Endothelial cell of umbilical vein (primary cell): Measurements from ENCODE around the gene NADK.
"Not testable (repeated sequence)": the region's sequence is repeated elsewhere in the genome, so short reads cannot be mapped to it uniquely, and the experiment has no call there.

Experiments
- EZH2 ChIP-seq: IDR thresholded peaks from 2 replicates; pipeline ENCODE4 v1.6.1; 2012; ENCODE audit warnings: borderline replicate concordance, low read depth, mild to moderate bottlenecking, moderate library complexity, low read length, inconsistent platforms; ENCODE audit not compliant: severe bottlenecking
- POLR2A ChIP-seq: IDR thresholded peaks from 2 replicates; pipeline ENCODE4 v1.6.1; 2012; ENCODE audit warnings: low read depth, mild to moderate bottlenecking, control low read depth, low read length
- TF ChIP-seq, protein P1 (sequence below), 2 donors: IDR thresholded peaks; 1 replicate in 1 of 2; 2 replicates in 1 of 2; pipeline ENCODE4 v1.5.1; 2011; ENCODE audit warnings: low read length in 2 of 2, mild to moderate bottlenecking in 2 of 2, moderate library complexity in 2 of 2, control low read depth in 1 of 2, inconsistent platforms in 1 of 2, low read depth in 1 of 2; ENCODE audit not compliant: insufficient read depth in 1 of 2; ENCODE audit errors: extremely low read depth in 1 of 2

DNA sequence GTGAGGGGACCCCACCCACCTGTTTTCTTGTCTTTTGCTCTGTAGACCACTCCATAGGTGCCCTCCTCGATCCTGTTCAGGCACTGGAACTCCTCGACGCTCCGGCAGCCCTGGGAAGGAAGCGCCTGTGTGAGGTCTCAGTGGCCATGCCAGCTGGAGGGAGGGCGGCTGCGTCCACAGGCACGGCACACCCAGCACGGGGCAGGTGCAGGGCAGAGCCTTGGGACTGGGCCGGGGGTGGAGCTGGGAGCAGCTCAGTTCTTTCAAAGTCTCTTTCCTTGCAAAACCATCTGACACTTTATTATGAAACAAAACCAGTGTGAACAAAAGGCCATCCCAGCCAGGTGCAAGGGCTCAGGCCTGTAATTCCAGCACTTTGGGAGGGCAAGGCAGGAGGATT lies 72.6 kb downstream of the NADK start:
- not testable (repeated sequence) for TF ChIP-seq EZH2, POLR2A
- TF ChIP-seq, protein P1, sequence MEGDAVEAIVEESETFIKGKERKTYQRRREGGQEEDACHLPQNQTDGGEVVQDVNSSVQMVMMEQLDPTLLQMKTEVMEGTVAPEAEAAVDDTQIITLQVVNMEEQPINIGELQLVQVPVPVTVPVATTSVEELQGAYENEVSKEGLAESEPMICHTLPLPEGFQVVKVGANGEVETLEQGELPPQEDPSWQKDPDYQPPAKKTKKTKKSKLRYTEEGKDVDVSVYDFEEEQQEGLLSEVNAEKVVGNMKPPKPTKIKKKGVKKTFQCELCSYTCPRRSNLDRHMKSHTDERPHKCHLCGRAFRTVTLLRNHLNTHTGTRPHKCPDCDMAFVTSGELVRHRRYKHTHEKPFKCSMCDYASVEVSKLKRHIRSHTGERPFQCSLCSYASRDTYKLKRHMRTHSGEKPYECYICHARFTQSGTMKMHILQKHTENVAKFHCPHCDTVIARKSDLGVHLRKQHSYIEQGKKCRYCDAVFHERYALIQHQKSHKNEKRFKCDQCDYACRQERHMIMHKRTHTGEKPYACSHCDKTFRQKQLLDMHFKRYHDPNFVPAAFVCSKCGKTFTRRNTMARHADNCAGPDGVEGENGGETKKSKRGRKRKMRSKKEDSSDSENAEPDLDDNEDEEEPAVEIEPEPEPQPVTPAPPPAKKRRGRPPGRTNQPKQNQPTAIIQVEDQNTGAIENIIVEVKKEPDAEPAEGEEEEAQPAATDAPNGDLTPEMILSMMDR (IDR thresholded peaks at IDR 0.05; ENCODE audit: extremely low read depth in 1 of 2, insufficient read depth in 1 of 2, low read depth in 1 of 2, low read length in 2 of 2), result not testable (repeated sequence)
